GM18505 (cell line): ENCODE results near the gene CUL4A.

ENCODE experiments used
- ATAC-seq: cut with Tn5 transposase; IDR thresholded peaks from one replicate; pipeline ENCODE4 v1.9.1; 2021; ENCODE audit not compliant: unreplicated experiment
- POLR2A ChIP-seq: IDR thresholded peaks from 4 replicates; pipeline ENCODE4 v1.6.1; 2011; ENCODE audit warnings: borderline replicate concordance; ENCODE audit not compliant: insufficient read depth, insufficient read length; ENCODE audit errors: extremely low read depth

Gene CUL4A

GRCh38 chr13:113170511-113170910 is 38.9 kb upstream of the CUL4A start:
- ATAC-seq, result no peak
- no peak for TF ChIP-seq POLR2A

- ATAC-seq, result no peak
- no peak for TF ChIP-seq POLR2A
These were observed 37.9 kb upstream of the CUL4A start for GRCh38 chr13:113171250-113172125.

GRCh38 chr13:113172419-113172926 is 36.9 kb upstream of the CUL4A start:
- no peak for TF ChIP-seq POLR2A
- no peak for ATAC-seq

- no peak for ATAC-seq
- TF ChIP-seq POLR2A, result no peak
These were observed 33.1 kb upstream of the CUL4A start for GRCh38 chr13:113176280-113176679.

- ATAC-seq, result no peak
These were observed 32.6 kb upstream of the CUL4A start for GRCh38 chr13:113176822-113177221.

GRCh38 chr13:113178070-113178895 is 31.1 kb upstream of the CUL4A start:
- no peak for TF ChIP-seq POLR2A
- no peak for ATAC-seq

More at GRCh38 chr13:113176822-113177221, 32.6 kb upstream of the CUL4A start:
- no peak for TF ChIP-seq POLR2A

- no peak for ATAC-seq
- no peak for TF ChIP-seq POLR2A
These were observed 30.6 kb upstream of the CUL4A start for GRCh38 chr13:113178896-113179167.

- no peak for ATAC-seq
These were observed 29.8 kb upstream of the CUL4A start for GRCh38 chr13:113179374-113180230.

GRCh38 chr13:113182046-113182445 is 27.4 kb upstream of the CUL4A start:
- ATAC-seq, result no peak
- no peak for TF ChIP-seq POLR2A

More at GRCh38 chr13:113179374-113180230, 29.8 kb upstream of the CUL4A start:
- no peak for TF ChIP-seq POLR2A

GRCh38 chr13:113183450-113184129 is 25.8 kb upstream of the CUL4A start:
- TF ChIP-seq POLR2A, result no peak
- ATAC-seq, result no peak

GRCh38 chr13:113184568-113185440 is 24.6 kb upstream of the CUL4A start:
- no peak for ATAC-seq
- no peak for TF ChIP-seq POLR2A
